Forelimb muscle (tissue), 1 donor: ENCODE data around the gene MROH8. TPM values are rescaled to one million over a fixed set of nuclear protein-coding genes. Genes with fewer than 3 reads are reported as not detected.

ENCODE experiments used
- DNase-seq: peaks from one replicate; pipeline ENCODE4 v3.0.0-alpha.2; 2013; ENCODE audit warnings: low read depth
- polyA plus RNA-seq: library from polyadenylated mRNA; unstranded; fragments of 120-200 nt; gene quantifications from one replicate; pipeline ENCODE4 v1.2.1, GENCODE V29; 2013; ENCODE audit not compliant: insufficient read length

Gene MROH8
- 6.2 TPM for polyA plus RNA-seq

DNA sequence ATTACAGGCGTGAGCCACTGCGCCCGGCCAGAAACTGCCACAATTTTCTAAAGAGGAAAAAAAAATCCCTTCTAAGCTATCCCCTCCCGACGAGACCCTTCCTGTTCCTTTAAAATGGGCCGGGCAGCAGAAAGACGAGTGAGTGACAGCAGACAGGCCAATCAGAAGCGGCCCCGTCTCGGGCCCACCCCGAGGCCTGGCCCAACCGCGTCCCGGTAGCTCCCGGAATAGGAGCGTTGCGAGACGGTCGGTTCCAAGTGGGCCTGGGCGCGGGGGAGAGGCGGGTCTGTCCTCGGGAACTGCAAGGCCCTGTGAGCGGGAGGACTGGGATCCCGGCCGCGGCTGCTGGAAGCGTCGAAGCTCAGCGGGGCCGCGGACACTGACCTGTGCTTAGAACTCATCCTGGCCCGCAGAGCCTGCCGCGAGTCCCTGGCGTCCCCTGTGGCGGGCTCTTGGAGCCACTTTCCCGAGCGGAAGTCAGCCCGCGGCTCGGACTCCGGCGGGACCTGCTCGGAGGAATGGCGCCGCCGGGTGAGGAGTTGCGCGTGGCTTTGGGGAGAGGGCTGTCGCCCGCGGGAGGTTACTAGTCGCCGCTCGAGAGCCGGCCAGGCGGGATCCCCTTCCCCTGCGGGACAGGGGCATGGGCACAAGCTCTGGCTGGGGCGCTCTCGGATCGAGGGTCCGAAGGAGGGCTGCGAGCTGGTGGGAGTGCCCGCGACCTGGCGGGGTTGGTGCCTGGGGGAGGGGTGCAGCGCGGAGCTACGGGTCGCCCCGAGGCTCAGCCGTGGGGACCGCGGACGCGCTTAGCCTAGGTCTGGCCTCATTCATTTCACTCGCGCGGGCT lies at the start of gene MROH8, which contains the start of gene RPN2:
Gene MROH8, minus strand, starts transcription at position 710 of the 844 bp plus-strand sequence.
Gene RPN2, plus strand, starts transcription at position 492 of the 844 bp plus-strand sequence. Its CDS starts 27 bp downstream, at position 519.
- peak; percentile 94 for DNase-seq

DNA sequence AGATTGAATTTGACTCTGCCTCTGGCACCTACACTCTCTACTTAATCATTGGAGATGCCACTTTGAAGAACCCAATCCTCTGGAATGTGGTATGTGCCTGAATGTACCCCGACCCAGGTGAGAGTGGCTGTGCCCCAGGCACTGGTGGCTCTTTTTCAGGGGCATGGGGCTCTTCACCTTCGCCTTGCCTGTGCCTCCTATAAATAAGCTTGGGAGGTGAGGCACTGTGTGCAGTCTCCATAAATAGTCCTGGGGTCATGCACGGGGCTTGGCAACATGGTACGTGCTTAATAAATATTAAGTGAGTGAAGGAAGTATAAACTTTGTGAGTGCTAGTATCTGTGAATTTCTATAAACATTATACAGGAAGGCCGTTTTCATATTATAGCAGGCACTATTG lies 49.3 kb upstream of the MROH8 start:
- no peak for DNase-seq

DNA sequence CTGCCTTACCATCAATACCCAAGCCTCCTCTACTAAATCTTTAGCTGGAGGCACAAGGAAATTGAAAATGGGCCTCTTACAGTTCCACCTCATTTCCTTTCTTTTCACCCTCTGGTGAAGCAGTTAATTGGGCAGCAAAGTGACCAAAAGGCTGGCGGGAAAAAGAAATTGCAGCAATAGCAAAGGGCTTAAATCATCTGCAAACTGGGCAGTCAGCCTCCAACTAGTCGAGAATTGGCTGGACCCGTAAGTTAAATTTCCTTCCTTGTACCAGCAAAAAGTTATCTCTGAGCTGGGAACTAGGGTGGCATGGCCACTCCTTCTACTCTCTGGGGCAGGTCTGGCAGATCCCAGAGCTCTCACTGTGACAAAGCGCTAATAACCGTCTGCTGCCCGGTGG lies 48.7 kb upstream of the MROH8 start:
- DNase-seq: no peak

DNA sequence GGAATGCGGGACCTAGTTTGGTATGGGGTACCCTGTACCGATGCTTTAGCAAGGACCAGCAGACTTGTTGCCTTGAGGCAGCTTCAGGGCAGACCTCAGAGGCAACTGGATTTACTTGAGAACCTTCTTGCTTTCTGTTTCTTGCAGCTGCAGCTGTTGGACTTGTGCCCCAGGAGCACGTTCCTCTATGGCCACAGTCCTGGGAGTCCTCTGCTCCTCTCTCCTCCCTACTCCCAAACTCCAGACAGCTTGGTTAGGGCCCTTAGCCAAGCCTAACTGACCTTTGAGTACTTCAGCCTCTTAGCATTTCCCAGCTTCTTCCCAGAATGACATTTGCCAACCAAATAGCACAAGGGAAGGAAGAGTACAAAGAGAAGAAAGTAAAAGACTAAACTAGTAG lies 47.5 kb upstream of the MROH8 start:
- peak; percentile 48 for DNase-seq

DNA sequence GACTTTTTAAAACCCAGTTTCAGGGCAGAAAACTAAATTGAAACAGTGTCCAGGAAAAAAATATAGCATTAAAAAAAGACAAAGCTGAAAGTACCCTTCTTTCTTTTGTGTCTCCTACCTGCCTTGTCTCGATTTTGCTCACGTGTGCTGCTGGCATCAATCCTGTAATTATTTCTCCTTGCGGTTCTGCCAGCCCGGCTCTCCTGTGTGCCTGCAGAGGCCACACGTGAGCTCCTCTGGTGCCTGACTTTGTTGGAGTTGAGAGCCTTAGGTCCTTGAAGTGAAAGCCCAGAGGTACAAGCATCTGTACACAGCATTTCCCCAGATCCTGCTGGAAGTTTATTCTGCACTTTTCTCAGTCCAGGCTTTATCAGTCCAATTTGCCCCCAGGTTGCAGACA lies 45.8 kb upstream of the MROH8 start:
- DNase-seq: no peak

DNA sequence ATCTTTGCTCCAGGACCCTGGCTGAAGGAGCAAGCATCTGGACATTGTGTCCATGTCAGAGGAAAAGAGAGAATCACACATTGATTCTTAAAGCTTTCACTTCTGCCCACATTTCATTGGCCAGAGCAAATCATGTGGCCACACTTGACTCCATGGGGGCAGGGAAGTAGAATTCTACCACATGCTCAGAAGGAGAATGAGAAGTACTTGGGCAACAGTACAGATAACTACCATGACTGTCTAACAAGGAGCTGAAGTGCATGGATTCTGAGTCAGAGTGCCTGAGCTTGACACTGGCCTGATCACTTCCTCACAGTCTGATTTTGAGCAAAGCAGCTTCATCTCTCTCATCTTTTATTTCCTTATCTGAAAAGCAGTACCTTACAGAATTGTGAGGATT lies 43.7 kb upstream of the MROH8 start:
- DNase-seq: no peak

DNA sequence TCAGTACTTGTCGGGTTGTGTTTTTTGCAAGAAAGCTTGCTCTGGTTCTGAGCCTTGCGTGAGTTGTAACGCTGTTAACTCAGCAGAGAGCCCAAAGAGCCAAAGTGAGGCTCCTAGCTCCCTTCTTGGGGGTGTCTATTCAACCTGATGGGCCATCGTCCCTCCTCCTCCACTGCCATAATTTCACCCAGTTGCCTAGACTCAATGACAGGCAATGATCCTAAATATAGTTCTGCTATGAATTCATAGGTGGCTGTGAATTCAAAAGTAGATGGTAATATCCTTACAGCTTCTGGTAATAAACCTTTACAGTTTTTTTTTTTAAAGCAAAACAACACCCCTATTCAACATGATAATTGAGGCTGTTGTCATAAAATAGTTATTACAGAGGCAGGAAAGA lies 42.7 kb upstream of the MROH8 start:
- DNase-seq: no peak

DNA sequence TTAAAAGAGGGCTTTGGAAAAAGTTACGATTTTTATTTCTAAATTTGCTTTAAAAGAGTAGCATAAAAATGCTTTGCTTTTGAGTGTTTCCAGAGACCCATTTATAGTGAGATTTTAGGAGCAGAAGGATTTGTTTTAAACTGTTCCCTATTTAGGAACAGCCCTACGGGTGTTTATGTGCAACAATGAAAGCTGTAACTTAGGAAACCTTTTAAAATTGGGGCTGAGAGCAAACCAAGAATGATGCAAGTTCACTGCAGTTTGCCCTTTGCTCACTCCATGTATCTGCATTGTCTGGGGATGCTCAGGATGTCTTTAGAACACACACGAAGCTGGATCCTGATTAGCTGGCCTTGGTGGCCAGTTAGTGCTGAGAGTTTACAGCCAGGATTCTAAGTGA lies 41.4 kb upstream of the MROH8 start:
- no peak for DNase-seq

DNA sequence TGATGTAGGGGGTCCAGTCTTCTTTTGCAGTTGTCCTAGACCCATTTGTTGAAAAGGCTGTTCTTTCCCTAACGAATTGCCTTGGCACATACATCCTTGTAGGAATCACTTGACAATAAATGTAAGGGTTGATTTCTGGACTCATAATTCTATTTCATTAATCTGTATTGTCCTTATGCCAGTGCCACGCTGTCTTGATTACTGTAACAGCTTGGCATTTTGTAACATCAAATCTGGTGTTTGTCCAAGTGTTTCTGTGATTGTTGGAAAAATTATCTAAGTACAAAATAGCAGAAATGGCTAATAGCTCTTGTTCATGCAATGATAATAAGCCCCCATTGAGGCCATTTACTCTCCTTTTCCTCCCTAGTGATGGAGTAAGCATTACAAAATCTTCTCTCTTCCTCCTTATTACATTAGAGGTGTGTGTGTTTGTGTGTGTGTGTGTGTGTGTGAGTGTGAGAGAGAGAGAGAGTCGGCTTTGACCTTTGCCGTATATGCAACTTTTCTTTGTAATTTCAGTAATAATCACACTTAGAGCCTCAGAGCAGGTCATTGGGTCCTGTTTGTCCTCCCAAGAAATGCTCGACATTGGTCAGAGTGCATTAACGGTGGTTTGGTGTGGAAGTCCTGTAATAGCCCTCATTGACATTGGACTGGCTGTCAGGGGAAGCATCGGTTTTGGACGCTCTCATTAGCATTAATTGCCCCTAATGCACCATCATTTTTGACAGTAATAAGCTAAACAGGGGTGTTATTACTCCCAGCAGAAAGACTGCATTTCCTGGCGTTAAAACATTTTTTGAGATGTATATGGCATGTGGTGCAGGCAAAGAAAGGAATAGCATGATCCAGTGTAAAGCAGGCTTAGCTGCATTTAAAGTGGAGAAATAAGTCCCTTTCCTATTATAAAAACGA lies 40.7 kb upstream of the MROH8 start:
- DNase-seq: no peak

DNA sequence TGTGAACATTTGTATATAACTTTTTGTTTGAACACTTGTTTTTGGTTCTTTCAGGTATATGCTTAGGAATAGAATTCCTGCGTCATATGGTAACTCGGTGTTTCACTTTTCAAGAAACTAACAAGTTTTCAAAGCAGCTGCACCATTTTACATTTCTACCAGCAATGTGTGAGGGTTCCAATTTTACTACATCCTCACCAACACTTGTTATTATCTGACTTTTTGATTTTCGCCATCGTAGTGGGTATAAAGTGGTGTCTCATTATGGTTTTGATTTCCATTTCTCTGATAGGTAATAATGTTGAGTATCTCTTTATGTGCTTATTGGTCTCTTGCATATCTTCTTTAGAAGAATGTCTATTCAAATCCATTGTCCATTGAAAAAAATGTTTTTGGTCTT lies 39.6 kb upstream of the MROH8 start:
- no peak for DNase-seq

DNA sequence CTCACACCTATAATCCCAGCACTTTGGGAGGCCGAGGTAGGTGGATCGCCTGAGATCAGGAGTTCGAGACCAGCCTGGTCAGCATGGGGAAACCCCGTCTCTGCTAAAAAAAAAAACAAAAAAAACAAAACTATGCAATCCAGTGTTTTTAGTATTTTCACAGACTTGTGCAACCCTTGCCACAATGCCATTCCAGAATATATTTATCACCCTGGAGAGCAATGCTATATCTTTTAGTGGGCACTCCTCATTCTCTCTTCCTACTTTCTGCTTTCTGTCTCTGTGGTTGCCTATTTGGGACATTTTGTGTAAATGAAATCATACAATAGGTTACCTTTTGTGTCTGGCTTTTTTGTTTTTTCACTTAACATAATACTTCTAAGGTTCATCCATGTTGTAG lies 39.1 kb upstream of the MROH8 start:
- no peak for DNase-seq

DNA sequence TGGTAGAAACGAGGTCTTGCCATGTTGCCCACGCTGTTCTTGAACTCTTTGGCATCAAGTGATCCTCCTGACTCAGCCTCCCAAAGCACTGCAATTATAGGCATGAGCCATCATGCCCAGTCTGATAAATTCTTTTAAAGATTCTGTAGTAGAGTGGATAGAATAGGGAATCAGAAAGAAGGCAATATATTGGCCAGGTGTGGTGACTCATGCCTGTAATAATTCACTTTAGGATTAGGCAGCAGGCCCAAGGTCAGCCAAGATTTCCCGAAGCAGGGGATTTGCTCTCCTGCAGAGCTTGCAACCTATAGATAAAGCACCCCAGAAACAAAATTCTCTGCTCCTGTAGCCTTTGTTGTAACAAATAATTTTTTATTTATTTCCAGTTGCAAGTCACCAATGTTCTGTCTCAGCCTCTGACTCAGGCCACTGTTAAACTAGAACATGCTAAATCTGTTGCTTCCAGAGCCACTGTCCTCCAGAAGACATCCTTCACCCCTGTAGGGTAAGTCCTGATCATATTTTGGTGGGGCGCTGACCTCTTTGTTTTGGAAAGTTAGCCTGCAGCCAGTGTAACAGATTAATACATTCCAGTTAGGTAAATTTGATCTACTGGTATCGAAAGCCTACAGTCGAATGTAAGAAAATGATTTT lies 30.4 kb upstream of the MROH8 start:
- no peak for DNase-seq

DNA sequence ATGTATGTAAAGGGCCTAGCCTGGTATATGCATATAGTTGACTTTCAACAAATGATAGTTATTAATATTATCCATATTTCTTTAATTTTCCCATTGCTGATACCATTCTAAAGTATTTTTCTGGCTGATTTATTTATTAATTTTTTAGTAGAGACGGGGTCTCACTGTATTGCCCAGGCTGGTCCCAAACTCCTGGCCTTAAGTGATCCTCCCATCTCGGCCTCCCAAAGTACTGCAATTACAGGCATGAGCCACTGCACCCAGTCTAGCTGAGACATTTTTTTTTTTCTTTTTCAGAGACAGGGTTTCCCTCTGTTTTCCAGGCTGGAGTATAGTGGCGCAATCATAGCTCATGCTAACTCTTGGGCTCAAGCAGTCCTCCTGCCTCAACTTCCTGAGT lies 29.8 kb upstream of the MROH8 start:
- DNase-seq: no peak

DNA sequence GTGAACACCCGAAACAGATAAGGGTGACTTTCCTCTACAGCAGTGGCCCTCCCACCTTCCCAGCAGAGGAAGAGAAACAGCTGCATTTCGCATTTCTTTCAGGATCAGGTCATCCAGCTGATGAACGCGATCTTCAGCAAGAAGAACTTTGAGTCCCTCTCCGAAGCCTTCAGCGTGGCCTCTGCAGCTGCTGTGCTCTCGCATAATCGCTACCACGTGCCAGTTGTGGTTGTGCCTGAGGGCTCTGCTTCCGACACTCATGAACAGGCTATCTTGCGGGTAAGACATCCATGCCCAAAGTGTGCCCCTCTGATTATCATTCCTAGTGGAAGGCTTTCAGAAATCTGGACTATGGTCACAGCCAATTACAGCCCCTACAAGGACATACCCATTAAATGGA lies 27.8 kb upstream of the MROH8 start:
- no peak for DNase-seq

DNA sequence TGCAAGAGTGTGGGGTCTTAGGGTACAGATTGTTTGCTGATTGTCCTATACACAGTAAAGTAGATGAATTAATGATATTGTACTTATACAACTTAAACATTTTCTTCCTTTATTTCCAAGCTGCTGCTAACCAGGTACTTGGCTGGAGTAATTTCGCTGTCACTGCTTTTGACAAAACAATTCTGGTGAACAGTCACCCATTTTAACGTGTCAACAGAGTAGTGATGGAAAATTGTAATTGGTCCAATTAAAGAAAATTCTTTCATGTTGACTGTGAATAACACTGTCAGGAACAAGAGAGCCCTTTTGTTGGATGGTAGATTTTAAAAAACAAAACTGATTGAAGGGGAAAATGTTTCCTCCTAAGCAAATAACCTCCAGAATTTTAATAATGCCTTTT lies 26.4 kb upstream of the MROH8 start:
- DNase-seq: no peak

DNA sequence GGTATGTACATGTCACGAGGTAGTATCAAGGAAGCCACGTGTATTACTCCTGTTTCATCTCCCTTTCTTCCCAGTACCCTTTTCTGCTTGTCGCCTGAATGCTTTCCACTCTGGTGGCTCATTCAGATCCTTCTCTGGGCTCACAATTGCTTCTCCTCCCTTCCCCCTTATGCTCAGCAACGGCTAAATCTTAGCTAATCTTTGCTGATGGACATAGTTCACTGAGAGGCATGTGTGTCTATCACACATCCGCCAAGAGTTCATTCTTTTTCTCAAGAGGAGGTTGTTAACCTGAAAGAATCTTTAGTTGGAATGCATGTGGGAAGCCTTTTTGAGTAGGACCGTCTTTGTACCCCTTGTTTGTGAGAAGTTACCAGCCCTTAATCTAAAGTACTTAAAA lies 25.8 kb upstream of the MROH8 start:
- no peak for DNase-seq

DNA sequence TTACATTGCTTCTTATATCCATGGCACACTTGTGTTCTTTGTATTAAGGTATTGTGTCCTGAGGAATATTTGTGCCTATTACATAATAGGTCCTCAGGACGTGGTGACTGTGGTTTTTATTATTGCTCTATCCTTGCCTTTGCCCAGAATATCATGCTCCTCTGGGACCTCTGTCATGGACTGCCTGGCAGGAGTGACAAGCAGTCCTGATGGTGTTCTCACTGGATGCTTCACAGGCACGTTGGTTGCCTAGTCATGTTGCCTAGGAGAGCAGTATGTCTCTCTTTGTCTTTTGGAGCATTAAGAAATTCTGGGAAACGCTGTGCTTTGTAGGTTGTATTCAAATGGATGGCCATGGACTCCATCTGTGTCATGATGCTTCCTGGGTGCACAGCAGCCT lies 24.7 kb upstream of the MROH8 start:
- DNase-seq: no peak

DNA sequence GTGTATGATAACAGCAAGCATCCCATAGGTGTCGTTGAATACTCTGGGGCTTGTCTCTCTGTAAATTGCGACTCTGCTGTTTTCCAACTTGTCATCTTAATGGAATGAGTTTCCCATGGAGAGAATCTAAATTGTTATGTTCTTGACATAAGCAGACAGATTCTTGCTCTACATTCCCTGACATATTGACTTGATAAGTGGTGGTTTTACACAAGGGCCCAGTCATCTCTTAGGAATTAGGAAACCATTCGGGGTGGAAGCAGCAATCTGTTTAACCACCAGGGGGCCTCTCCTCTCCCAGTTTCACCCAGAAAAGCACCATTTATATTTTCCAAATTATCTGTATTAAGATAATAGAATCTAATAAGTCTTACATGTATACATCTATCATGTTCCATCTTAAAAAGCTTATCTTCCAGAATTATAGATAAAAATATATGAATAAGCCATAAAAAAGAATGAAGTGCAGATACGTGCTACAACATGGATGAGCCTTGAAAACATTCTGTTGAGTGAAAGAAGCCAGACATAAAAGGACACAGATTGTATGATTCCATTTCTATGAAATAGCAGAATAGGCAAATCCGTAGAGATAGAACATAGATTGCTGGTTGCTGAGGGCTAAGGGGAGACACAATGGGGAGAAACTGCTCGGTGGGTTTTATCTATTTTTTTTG lies 23.1 kb upstream of the MROH8 start:
- no peak for DNase-seq

DNA sequence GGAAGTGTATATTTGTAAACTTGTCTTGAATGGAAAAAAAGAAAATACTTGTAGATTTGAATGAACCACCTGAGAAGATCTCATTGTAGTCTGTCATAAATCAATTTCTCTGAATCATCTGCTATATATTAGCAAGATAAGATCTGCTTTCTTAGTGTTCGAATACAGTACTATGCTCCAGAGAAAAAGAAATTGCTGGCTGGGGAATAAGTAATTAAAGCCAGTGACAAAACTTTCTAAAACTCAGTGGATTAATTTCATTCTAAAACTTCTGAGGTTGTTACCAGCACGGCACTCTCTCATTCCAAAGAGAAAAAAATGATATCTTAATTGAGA lies 22.4 kb upstream of the MROH8 start:
- DNase-seq: no peak

DNA sequence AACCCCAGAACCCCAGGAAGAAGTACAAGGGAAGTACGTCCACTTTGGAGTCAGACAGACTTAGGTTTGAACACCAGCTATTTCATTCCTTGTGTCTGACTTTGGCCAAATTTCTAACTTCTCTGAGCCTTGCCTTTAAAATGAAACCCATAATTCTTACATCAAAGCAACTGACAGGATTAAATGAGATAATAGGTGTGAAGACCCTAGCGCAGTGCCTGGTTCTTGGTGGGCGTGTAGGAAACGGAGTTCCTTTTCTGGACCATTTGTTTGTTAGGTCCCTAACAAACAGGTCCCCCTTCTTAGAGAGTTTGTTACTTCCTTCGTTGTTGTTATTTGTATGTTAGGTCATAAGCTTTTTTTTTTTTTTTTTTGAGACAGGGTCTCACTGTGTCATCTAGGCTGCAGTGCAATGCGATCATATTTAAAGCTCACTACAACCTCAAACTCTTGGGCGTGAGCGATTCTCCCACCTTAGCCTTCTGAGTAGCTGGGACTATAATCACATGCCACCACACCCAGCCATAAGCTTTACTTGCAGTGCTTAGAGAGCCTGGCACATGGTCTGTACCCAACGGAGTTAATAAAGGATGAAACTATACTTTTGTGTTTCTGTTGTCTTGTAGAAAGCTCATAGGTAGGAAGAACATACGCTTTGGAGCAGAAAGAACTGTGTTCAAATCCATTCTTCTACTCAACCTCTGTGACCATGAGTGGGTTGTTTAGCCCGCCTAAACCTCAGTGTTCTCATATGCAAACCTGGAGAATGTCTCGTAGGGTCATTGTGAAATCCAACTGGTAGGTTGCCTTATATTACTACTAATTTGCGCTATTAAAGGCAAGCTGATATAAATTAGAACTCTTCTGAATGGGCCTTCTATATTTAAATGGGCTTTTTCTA lies 21.8 kb upstream of the MROH8 start:
- DNase-seq: no peak

DNA sequence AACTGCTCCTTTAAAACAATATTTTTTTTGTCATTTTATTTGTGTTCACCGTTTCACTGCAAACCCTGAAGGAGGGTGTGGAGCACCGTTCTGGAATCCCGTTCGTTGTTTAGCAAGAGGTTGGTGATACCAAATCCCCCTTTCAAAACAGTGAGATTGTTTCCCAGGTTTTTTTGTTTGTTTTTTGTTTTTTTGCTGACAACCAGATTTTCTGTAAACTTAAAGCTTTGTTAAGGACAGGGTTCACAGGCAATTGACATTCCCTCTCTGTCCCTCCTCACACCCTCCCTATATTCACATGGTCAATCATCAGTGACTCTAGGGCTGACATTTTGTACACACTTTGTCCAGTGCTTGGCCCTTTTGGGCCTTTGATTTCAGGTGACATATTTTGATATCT lies 21.0 kb upstream of the MROH8 start:
- DNase-seq: no peak
